Right lobe of liver (tissue), 4 donors: ENCODE results near the gene PKIB.

Experiments used
- POLR2A ChIP-seq: fragments of 450-650 bp; IDR thresholded peaks from one replicate; pipeline ENCODE4 v1.6.1; 2017; ENCODE audit warnings: antibody characterized with exemption, mild to moderate bottlenecking
- TF ChIP-seq, protein P1 (sequence below), 4 donors: fragments of 200-600 bp in 3 of 4; fragments of 450-650 bp in 1 of 4; IDR thresholded peaks; one replicate each; pipeline versions ENCODE4 v1.5.1 to v1.8.0; 2016 to 2022; ENCODE audit warnings: antibody characterized with exemption in 4 of 4, mild to moderate bottlenecking in 2 of 4
- donor health status: DM: no; HTN: no; CAD: no.
- donor health status: DM: no; HTN: no; CAD: no.
- donor health status: DM: no; HTN: yes; CAD: no.

DNA sequence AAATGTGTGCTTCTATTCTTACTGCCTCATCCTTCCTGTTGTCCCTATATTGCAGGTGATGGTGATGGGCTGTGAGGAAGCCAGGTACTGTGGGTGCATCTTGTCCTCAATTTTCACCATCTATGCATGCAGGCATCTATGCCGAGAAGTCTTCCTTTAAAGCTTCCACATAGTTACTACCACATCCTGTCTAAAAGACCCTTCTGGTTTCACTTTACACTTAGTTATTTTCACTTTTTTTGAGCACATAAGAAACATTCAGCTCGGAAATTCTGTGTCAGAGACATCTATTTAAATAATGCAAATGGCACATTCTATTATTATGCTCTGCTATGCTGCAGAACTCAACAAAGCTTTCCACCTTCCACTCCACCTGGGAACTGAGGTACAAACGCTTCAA lies 141.1 kb downstream of the PKIB start:
- TF ChIP-seq, protein P1, sequence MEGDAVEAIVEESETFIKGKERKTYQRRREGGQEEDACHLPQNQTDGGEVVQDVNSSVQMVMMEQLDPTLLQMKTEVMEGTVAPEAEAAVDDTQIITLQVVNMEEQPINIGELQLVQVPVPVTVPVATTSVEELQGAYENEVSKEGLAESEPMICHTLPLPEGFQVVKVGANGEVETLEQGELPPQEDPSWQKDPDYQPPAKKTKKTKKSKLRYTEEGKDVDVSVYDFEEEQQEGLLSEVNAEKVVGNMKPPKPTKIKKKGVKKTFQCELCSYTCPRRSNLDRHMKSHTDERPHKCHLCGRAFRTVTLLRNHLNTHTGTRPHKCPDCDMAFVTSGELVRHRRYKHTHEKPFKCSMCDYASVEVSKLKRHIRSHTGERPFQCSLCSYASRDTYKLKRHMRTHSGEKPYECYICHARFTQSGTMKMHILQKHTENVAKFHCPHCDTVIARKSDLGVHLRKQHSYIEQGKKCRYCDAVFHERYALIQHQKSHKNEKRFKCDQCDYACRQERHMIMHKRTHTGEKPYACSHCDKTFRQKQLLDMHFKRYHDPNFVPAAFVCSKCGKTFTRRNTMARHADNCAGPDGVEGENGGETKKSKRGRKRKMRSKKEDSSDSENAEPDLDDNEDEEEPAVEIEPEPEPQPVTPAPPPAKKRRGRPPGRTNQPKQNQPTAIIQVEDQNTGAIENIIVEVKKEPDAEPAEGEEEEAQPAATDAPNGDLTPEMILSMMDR (IDR thresholded peaks at IDR 0.05) = no peak
- no peak for TF ChIP-seq POLR2A
